Activated CD8-positive, alpha-beta T cell treated with anti-CD3 and anti-CD28 coated beads for 36 hours (primary cell): ENCODE data around the gene VAMP8. TPM values are rescaled to one million over a fixed set of nuclear protein-coding genes. Genes with fewer than 3 reads are reported as not detected.

Experiments
- ATAC-seq: fragments of 200-7000 bp; cut with Tn5 transposase; one replicate; pipeline ENCODE4 v1.10.0; 2021; ENCODE audit warnings: mild to moderate bottlenecking, moderate library complexity
- CTCF ChIA-PET: fragments of 350-600 bp; sonication (Branson Sonifier 250); formaldehyde crosslinking; loops from one replicate; lab custom pipeline; 2021; ENCODE audit warnings: antibody characterized with exemption; lab: Charles Lee
- POLR2A ChIA-PET: fragments of 350-600 bp; sonication (Branson Sonifier 250); formaldehyde crosslinking; loops from one replicate; lab custom pipeline; 2021; ENCODE audit warnings: antibody characterized with exemption; lab: Charles Lee
- DNase-seq: peaks from one replicate; pipeline ENCODE4 v3.0.0-alpha.2; 2020
- H3K27ac Mint-ChIP-seq: one replicate; pipeline ENCODE4 v1.8.0; 2021; ENCODE audit warnings: mild to moderate bottlenecking, mixed read lengths
- H3K27me3 Mint-ChIP-seq: one replicate; pipeline ENCODE4 v1.8.0; 2021; ENCODE audit warnings: mixed read lengths
- H3K36me3 Mint-ChIP-seq: one replicate; pipeline ENCODE4 v1.8.0; 2021; ENCODE audit warnings: low read depth, mixed read lengths
- H3K4me1 Mint-ChIP-seq: one replicate; pipeline ENCODE4 v1.8.0; 2021; ENCODE audit warnings: low read depth, mixed read lengths
- H3K4me3 Mint-ChIP-seq: one replicate; pipeline ENCODE4 v1.8.0; 2021; ENCODE audit warnings: mild to moderate bottlenecking, moderate library complexity, mixed read lengths
- H3K9me3 Mint-ChIP-seq: one replicate; pipeline ENCODE4 v1.8.0; 2021; ENCODE audit warnings: mixed read lengths
- intact Hi-C: fragments of 100-400 bp; cut with micrococcal nuclease; formaldehyde crosslinking; loops from one replicate; pipeline ENCODE4 v1.10.0; 2022
- total RNA-seq, 2 experiments: library from RNA; stranded (reverse); gene quantifications; one replicate each; pipeline ENCODE4 v1.2.3, GENCODE V29; 2021
- TF ChIP-seq, protein P1 (sequence below): fragments of 200-600 bp; IDR thresholded peaks from one replicate; pipeline ENCODE4 v1.8.0; 2022; ENCODE audit warnings: antibody characterized with exemption, mild to moderate bottlenecking

Gene VAMP8
- total RNA-seq, 2 experiments from 2014 or later = 84.5 to 91.1 TPM

DNA sequence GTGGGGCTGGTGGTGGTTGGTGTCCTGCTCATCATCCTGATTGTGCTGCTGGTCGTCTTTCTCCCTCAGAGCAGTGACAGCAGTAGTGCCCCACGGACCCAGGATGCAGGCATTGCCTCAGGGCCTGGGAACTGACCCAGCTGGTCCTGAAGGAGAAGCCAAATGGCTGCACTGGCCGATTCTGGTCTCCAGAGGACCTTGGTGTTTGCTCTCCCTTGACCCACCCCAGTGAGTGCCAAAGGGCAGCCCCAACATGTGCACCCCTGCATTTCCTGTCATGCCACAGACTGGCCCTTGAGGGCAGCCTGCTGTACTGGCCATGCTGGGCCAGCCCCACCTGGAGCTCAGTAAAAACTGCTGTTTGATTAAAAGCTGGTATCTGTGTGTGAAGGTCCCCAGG lies 15.6 kb downstream of the VAMP8 start:
- ATAC-seq (no peak), DNase-seq (no peak)
- TF ChIP-seq, protein P1, sequence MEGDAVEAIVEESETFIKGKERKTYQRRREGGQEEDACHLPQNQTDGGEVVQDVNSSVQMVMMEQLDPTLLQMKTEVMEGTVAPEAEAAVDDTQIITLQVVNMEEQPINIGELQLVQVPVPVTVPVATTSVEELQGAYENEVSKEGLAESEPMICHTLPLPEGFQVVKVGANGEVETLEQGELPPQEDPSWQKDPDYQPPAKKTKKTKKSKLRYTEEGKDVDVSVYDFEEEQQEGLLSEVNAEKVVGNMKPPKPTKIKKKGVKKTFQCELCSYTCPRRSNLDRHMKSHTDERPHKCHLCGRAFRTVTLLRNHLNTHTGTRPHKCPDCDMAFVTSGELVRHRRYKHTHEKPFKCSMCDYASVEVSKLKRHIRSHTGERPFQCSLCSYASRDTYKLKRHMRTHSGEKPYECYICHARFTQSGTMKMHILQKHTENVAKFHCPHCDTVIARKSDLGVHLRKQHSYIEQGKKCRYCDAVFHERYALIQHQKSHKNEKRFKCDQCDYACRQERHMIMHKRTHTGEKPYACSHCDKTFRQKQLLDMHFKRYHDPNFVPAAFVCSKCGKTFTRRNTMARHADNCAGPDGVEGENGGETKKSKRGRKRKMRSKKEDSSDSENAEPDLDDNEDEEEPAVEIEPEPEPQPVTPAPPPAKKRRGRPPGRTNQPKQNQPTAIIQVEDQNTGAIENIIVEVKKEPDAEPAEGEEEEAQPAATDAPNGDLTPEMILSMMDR = no peak
- Mint-ChIP-seq H3K27me3 (no peaks in the 10 kb centered on the region), H3K27ac (no peak overlapping the region), H3K9me3 (no peaks in the 10 kb centered on the region), H3K4me3 (no peak overlapping the region), H3K36me3 (peaks cover 11% of the 10 kb centered on the region), H3K4me1 (peaks cover 19% of the 10 kb centered on the region)
- ChIA-PET POLR2A (interaction anchor here (0.6 to 2.6 kb wide), 6 partner anchors 9 to 54 kb away, joined by 3 to 10 read pairs (median 4); partner anchors contain the start of genes MAT2A and USP39), CTCF (interaction anchor here (1.2 kb wide), 1 partner anchor 8 kb away, joined by 4 read pairs; no protein-coding TSS in a partner anchor)
- intact Hi-C loops = no loop called here

- peak overlapping the region; percentile 88 for H3K4me3 Mint-ChIP-seq
- H3K27me3 Mint-ChIP-seq = no peaks in the 10 kb centered on the region
- H3K36me3 Mint-ChIP-seq = peaks cover 11% of the 10 kb centered on the region
- no peak for ATAC-seq
- POLR2A ChIA-PET = interaction anchor here (0.7 to 3.3 kb wide), 12 partner anchors 9 to 56 kb away, joined by 3 to 15 read pairs (median 6); partner anchors contain the start of genes C2orf68, GGCX, MAT2A and USP39
- no peaks in the 10 kb centered on the region for H3K9me3 Mint-ChIP-seq
- peak overlapping the region; percentile 98 for H3K27ac Mint-ChIP-seq
- H3K4me1 Mint-ChIP-seq = peaks cover 31% of the 10 kb centered on the region
- DNase-seq = no peak
- TF ChIP-seq, protein P1 = no peak
- intact Hi-C loops = no loop called here
- CTCF ChIA-PET = interaction anchor here (1.0 to 4.1 kb wide), 6 partner anchors 10 to 43 kb away, joined by 3 to 14 read pairs (median 5); partner anchors contain the start of gene VAMP8
Measured at GRCh38 chr2:85594715-85595300, 17.4 kb downstream of the VAMP8 start.

- no peaks in the 10 kb centered on the region for H3K9me3 Mint-ChIP-seq
- ATAC-seq = peak; percentile 100
- peak within 1 kb of the TSS; percentile 98 for H3K27ac Mint-ChIP-seq
- H3K27me3 Mint-ChIP-seq = no peaks in the 10 kb centered on the region
- TF ChIP-seq, protein P1 = no peak
- H3K36me3 Mint-ChIP-seq = peaks cover 11% of the 10 kb centered on the region
- POLR2A ChIA-PET = interaction anchor here (0.5 to 3.3 kb wide), 16 partner anchors 8 to 241 kb away, joined by 3 to 15 read pairs (median 6); partner anchors contain the start of genes C2orf68, ELMOD3, GGCX and MAT2A
- H3K4me3 Mint-ChIP-seq = peak within 1 kb of the TSS; percentile 88
- H3K4me1 Mint-ChIP-seq = peaks cover 36% of the 10 kb centered on the region
- CTCF ChIA-PET = interaction anchor here (0.7 to 4.1 kb wide), 9 partner anchors 10 to 176 kb away, joined by 3 to 14 read pairs (median 5); partner anchors contain the start of gene VAMP8
- DNase-seq = peak; percentile 97
- intact Hi-C loops = no loop called here
Measured at GRCh38 chr2:85595301-85596025, 18.1 kb downstream of the VAMP8 start, which contains the start of gene RNF181. RNF181 (plus strand) TSS chr2:85595745; CDS start chr2:85595764, 19 bp downstream.

GRCh38 chr2:85596026-85596333 lies 18.6 kb downstream of the VAMP8 start:
- ChIA-PET CTCF (interaction anchor here (0.7 to 4.1 kb wide), 8 partner anchors 9 to 177 kb away, joined by 3 to 14 read pairs (median 5); partner anchors contain the start of gene VAMP8), POLR2A (interaction anchor here (1.0 to 3.3 kb wide), 11 partner anchors 8 to 167 kb away, joined by 3 to 13 read pairs (median 6); partner anchors contain the start of genes GGCX, USP39, VAMP5 and VAMP8)
- ATAC-seq = peak; percentile 32
- Mint-ChIP-seq H3K9me3 (no peaks in the 10 kb centered on the region), H3K27ac (peak overlapping the region; percentile 98), H3K4me1 (peaks cover 36% of the 10 kb centered on the region), H3K4me3 (peak overlapping the region; percentile 88), H3K27me3 (no peaks in the 10 kb centered on the region), H3K36me3 (peaks cover 11% of the 10 kb centered on the region)
- DNase-seq = peak; percentile 71
- intact Hi-C loops = no loop called here
- TF ChIP-seq, protein P1 = no peak
